ENCODE measurements around the gene HAND1.

The HAND1 gene

DNA sequence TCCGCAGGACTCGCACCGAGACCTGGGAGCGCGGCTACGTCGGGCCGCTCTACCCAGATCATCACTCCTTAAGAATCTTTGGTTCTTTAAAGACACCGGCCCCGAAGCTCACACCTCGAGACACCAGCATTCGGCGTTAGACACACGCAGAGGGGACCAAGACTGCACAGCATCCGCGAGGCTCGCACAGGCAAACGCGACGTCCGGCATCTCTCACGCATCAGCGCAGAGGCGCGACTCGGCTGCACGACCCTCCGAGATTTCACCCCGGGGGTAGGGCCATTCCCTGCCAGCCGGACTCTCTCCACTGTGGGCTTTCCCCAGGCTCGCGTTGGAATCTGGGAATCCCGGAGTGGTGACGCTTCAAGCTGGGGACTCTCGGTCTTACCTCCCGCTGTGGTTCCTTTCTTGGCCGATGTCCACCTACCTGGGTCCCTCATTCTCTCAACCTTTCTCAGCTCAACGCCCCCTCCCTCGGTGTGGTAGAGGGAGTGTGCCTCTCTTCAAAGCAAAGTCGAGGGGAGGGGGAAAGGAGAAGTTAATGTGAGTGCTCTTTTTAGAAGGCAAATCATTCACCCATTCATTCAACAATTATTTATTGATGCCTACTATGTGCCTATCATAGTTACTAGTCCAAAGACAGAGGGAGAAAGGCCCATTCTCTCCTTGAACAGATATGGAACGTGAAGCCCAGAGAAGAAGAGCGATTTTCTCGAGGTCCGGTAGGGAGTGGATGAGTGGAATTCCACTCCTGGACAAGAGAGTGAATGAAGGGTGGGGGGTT lies 1.3 kb upstream of the HAND1 start:
- DNase-seq (ENCODE audit: low read depth) = no peak
- TF ChIP-seq, protein P1, sequence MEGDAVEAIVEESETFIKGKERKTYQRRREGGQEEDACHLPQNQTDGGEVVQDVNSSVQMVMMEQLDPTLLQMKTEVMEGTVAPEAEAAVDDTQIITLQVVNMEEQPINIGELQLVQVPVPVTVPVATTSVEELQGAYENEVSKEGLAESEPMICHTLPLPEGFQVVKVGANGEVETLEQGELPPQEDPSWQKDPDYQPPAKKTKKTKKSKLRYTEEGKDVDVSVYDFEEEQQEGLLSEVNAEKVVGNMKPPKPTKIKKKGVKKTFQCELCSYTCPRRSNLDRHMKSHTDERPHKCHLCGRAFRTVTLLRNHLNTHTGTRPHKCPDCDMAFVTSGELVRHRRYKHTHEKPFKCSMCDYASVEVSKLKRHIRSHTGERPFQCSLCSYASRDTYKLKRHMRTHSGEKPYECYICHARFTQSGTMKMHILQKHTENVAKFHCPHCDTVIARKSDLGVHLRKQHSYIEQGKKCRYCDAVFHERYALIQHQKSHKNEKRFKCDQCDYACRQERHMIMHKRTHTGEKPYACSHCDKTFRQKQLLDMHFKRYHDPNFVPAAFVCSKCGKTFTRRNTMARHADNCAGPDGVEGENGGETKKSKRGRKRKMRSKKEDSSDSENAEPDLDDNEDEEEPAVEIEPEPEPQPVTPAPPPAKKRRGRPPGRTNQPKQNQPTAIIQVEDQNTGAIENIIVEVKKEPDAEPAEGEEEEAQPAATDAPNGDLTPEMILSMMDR (conservative IDR thresholded peaks at IDR 0.05; ENCODE audit: low read depth, low read length) = no peak
- no peak overlapping the region for H3K4me3 ChIP-seq (ENCODE audit: low read length)

DNA sequence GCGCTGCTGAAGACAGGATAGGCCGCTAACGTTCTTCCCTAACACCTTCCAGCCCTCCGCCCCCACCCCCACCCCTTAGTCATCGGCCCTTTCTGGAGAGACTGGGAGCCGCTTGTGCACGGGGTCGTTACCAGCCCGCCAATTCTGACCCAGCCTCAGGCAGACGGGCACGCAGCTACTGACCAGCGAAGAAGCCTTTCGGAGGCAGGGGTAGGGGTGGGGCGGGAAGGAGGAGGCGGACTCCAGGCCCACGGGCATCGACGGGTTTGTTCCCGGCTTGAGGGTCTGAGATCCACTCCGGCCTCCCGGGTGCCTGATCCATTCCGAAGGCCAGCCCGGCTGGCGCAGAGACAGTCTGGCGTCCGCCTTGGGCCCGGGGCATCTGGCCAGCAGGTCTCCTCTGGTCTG lies 729 bp upstream of the HAND1 start:
- no peak overlapping the region for H3K4me3 ChIP-seq (ENCODE audit: low read length)
- TF ChIP-seq, protein P1 (conservative IDR thresholded peaks at IDR 0.05; ENCODE audit: low read depth, low read length) = no peak
- DNase-seq (ENCODE audit: low read depth) = no peak

DNA sequence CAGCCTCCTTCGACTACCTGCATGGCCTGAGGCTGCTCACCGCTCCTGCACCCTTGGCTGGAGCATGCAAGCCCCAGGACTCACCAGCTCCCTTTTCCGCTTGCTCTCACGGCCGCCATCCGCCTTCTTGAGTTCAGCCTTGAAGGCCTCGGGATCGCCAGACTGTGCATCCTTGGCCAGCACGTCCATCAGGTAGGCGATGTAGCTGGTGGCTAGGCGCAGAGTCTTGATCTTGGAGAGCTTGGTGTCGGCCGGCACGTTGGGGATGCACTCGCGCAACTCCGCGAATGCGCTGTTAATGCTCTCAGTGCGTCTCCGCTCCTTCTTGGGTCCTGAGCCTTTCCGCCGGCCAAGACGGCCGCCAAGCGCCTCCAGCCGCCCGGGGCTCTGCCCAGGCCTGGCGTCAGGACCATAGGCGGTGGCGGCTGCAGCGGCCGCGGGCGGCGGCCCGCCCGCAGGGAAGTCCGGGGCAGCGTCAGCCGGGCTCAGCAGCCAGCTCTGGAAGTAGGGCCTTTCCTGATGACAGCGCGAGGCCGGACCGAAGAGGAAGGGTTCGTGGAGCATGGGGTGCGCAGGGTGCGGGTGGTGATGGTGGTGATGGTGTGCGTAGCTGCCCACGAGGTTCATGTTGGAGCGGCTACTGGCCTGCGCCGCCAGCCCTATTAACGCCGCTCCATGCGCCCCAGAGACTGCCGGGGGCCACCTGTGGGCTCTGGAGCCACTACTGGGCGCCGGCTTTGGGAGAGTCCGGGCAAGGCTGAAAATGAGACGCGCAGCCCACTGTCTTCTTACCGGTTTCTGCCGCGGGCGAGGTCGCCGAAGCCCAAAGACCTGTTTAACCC lies 424 bp downstream of the HAND1 start:
- DNase-seq (ENCODE audit: low read depth) = no peak
- TF ChIP-seq, protein P1 (conservative IDR thresholded peaks at IDR 0.05; ENCODE audit: low read depth, low read length) = no peak
- H3K4me3 ChIP-seq (ENCODE audit: low read length) = peak overlapping the region; percentile 21

DNA sequence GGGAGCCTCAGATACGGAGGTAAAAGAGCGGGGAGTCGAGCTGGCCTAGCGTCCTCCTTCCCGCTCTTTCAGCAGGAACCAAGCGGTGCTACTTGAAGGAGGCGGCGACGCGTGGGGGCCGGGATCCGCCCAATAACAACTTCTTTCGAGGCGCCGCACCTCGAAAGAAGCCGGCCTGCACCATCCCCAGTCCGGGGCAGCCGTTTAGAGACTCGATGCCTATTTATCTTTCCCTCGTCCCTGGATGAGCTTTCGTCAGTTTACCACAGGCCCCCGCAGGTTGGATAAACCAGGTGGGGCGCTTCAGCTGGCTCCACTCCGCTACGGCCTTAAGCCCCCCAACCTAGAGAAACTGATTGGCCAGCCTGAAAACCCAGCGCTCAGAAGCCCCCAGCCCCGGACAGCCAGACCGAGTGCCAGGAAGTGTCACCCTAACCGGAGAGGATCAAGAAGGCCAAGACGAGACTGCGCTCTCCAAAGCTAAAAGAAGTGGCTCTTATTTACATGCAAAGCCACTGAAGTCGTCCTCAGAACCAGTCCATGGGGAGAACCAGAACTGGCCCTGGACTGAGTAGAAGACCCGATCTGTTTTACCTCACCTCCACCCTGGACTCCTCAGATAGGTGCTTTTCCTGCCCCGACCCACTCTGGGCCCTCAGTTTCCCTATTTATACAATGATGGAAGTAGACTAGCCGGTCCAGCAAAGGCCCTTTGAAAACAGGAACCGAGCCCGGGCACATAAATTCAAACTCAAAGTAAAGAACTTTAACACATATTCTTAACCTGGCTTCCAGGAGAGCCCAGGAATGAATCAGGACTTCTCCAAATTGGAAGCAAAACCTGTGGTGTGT lies 1.4 kb downstream of the HAND1 start:
- TF ChIP-seq, protein P1 (conservative IDR thresholded peaks at IDR 0.05; ENCODE audit: low read depth, low read length) = no peak
- no peak overlapping the region for H3K4me3 ChIP-seq (ENCODE audit: low read length)
- no peak for DNase-seq (ENCODE audit: low read depth)

DNA sequence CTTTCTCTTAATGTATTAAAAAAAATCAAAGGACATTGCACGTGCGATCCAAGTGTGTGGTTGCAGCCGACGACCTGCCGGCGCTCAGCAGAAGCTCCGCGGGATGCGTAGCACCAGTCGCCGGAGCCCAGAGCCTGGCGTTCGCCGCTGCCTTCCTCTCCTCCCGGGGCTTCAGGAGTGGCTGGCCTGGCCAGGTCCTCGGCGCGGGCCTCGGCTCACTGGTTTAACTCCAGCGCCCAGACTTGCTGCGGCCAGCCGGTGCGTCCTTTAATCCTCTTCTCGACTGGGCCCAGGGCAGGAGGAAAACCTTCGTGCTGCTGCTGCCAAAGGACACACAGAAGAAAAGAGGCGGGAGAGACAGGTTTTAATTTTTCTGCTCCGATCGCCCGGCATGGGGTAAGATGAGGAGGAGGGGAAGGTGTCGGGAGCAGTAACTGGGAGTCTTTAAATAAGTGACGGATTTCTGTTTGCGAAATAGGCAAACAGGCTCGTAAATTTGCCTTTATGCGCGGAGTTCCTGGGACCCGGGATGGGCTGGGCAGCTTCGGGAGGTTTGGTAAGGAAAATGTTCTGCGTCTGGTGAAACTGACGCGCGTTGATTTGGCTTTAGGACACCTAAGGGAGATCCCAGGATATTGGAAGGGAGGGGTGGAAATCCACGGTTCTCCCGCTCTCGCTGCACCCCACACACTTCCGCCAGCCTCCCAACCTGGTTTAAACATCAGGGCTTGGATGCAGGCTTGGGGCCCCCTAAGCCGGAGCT lies 2.3 kb downstream of the HAND1 start:
- no peak overlapping the region for H3K4me3 ChIP-seq (ENCODE audit: low read length)
- no peak for DNase-seq (ENCODE audit: low read depth)
- TF ChIP-seq, protein P1 (conservative IDR thresholded peaks at IDR 0.05; ENCODE audit: low read depth, low read length) = no peak

All from retinal pigment epithelial cell (primary cell).